AG08395 (cell line): ENCODE measurements around the gene PLIN5.
"Not testable (repeated sequence)": the region's sequence is repeated elsewhere in the genome, so short reads cannot be mapped to it uniquely, and the experiment has no call there.

Source experiments
- DNase-seq: peaks from one replicate; pipeline ENCODE4 v3.0.0; 2012; ENCODE audit warnings: mixed read lengths, low spot score

Gene PLIN5

DNA sequence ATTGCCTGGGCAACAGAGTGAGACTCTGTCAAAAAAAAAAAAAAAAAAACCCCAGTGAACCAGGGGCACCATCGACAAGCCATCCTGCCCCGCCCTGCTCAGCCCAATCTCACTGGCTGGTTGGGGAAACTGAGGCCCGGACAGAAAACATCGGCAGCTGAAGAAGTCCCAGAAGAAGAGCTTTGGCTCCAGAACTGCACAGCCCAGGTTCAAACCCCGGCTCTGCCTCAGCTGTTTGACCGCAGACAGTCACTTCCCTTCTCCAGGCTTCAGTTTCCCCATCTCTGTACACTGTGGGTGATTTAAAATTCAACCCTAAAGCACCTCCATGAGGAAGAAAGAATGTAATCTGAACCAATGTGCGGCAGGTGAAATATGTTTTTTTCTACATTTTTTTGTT is 33.9 kb upstream of the PLIN5 start:
- no peak for DNase-seq

DNA sequence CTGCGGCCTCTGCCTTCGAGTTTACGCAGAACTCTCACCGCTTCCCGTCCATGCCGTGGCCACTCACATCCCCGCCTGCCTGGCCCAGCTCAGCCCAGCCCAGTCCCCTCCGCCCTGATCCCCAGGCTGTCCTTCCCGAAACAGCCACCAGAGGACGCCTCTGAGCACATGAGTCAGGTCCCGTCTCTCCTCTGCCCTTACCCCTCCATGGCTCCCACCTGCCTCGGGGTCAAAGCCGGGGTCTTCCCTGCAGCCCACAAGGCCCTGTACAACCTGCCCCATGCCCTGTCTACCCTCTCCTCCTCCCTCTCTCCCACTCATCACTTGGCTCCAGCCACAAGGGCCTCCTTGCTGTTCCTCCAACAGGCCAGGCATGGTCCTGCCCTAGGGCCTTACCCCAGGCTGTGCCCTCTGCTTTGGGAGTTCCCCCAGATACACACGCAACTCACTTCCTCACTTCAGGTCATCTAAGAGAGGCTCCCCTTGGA is 32.6 kb upstream of the PLIN5 start:
- peak; percentile 62 for DNase-seq

DNA sequence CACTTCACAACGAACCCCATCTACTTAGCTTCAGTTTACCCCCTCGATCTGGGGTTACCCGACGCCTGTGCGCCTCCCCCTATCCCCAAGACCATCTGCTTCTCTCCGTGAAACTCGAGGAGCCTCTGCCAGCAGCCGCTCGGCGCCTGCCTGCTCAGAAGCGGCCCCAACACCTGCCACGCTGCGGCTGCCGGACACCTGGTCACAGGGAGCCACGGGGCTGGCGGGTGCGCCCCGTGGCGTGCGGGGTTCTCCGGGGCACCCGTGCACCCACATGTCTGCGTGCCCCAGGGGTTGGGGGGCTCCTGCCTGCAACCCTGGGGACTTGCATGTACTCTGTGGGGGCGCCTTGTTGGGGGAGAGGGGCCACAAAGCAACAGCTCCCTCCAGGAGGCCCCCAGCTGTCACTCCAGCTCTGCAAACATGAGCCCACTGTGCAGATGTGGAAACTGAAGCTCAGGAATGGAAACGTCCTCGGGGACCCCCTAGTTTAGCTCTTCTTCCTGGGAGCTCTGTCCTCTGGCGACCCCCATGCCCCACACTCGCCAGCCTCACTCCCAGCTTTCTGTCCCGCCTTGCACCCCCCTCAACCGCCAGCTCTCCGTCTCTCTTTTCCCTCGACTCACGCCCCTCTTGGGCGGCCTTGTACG is 31.5 kb upstream of the PLIN5 start:
- DNase-seq, result no peak

DNA sequence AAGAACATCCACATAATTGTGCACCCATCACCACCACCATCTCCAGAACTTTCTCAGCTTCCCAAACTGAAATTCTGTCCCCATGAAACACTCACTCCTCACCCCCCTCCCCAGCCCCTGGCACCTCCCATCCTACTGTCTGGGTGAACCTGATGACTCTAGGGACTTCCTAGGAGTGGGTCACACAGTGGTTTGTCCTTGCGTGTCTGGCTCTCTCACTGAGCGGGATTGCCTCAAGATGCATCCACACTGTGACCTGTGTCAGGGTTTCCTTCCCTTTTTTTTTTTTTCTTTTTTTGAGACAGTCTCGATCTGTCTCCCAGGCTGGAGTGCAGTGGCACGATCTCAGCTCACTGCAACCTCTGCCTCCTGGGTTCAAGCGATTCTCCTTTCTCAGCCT is 28.5 kb upstream of the PLIN5 start:
- not testable (repeated sequence) for DNase-seq

DNA sequence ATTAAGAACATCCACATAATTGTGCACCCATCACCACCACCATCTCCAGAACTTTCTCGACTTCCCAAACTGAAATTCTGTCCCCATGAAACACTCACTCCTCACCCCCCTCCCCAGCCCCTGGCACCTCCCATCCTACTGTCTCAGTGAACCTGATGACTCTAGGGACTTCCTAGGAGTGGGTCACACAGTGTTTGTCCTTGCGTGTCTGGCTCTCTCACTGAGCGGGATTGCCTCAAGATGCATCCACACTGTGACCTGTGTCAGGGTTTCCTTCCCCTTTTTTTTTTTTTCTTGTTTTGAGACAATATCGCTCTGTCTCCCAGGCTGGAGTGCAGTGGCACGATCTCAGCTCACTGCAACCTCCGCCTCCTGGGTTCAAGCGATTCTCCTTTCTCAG is 27.1 kb upstream of the PLIN5 start:
- DNase-seq, result not testable (repeated sequence)

DNA sequence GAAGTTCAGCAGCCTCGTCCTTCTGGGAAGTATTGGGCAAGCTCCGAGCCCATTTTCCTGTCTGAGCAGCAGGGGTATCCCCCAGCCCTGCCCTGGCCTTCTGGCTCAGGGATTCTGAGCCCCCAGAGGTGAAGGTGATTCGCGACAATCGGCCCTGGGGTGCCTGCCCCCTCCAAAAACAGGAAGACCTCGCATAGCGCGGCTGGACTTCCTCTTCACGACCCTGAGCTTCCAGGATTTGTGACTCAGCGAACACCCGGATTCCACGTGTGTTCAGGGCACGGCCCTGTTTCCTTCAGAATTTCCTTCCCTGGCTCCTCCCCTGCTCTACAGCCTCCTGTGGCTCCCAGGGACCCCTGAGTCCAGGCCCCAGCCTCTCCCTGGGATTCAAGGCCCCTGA is 24.5 kb upstream of the PLIN5 start, which contains the start of gene SEMA6B:
Gene SEMA6B (minus strand): TSS at position 116 of the 400 bp plus-strand sequence. CDS start 1,227 bp downstream, outside the sequence.
- DNase-seq, result no peak

DNA sequence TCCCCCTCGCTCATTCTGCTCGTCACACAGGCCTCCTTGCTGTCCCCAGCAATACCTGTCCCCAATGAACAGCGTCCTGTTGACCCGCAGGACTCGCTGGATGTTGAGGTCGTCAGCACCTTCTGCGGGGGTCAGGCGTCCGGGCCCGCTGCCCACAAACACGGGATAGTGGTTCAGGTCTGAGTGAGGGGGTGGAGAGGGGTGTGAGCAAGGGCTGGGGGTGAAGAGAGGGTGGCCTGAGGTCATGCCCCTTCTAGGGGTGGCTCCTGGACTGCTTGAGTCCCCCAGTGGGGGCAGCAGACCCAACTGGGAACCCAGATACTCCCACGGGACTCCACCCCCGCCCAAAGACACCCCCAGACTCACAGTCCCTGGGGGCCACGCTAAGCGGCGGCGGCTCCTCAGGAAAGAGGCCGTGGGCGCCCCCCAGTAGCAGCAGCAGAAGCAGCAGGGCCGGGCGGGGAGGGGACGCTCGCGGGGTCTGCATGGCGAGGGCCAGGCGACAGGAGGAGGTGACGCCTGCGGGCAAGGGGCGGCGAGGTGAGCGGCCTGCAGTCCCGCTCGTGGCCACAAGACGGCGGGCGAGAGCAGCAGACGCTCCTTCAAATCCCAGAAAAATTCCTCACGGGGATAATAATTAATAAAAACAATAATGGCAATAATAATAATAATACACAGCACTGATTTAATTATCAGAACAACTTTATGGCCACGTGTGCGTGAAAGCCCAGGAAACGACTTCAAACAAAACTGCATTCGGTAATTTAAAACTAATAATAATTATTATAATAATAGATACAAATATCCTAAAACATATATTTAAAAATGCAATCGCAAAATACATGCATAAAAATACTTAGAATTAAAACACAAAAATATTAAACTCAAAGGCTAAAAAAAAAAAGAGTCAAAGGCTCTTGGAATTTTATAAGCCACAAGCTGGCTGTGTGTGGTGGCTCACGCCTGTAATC is 23.2 kb upstream of the PLIN5 start:
- DNase-seq, result peak; percentile 55

DNA sequence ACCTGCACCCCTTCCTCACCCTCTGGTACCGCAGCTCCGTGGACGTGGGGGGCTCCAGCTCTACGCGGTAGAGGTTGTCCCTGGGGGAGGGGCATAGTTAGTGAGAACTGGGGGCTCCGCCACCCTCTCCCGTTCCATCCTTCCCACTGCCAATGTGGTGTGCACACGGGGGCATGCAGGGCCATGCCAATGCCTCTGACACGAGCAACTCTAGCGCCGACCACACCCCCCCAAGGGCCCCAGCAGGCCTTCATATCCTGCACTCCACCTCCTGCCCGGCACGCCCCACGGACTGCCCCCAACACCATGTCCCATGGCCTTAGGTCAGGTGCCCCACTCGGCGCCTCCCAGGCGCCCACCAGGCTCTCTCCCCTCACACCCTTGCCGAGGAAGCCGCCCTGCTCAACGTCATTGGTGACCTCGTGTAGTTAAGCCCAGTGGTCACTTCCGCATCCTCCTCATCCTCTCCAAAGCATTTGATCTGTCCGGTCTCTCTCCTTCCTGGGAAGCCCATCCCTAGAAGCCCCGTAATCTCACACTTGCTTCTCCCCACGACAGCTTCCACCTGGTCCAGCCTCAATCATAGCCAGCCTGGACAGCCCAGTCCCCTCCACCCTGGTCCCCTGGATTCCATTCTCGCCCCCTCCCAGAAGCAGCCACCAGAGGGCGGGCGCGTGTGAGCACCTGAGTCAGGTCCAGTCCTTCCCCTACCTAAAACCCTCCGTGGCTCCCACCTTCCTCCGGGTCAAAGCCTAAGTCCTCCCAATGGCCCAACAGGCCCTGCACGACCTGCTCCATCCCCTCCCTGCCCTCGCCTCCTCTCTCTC is 22.3 kb upstream of the PLIN5 start:
- DNase-seq, result no peak

DNA sequence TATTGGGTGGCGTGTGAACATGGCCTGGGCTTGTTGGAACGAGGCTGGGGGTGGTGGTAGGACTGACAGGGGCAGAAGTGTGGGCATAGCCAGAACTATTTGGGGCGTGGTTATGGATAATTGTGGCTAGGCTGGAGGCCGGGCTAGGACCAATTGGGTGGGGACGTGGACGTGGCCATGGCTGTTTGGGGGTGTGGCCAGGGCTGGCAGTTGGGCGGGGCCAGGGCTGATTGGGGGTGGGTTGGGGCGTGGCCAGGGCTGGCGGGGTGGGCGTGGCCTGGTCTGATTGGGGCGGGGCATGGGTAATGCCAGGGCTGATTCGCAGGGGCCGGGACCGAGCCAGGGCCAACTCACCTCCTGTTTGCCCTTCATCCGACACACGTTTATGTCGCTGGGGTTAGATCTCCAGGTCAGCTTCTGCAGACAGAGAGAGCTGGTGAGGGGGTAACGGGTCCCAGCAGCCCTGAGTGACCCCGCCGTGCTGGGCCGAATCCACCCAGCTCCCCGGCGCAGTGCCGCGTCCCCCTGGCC is 21.6 kb upstream of the PLIN5 start:
- DNase-seq, result peak; percentile 58

DNA sequence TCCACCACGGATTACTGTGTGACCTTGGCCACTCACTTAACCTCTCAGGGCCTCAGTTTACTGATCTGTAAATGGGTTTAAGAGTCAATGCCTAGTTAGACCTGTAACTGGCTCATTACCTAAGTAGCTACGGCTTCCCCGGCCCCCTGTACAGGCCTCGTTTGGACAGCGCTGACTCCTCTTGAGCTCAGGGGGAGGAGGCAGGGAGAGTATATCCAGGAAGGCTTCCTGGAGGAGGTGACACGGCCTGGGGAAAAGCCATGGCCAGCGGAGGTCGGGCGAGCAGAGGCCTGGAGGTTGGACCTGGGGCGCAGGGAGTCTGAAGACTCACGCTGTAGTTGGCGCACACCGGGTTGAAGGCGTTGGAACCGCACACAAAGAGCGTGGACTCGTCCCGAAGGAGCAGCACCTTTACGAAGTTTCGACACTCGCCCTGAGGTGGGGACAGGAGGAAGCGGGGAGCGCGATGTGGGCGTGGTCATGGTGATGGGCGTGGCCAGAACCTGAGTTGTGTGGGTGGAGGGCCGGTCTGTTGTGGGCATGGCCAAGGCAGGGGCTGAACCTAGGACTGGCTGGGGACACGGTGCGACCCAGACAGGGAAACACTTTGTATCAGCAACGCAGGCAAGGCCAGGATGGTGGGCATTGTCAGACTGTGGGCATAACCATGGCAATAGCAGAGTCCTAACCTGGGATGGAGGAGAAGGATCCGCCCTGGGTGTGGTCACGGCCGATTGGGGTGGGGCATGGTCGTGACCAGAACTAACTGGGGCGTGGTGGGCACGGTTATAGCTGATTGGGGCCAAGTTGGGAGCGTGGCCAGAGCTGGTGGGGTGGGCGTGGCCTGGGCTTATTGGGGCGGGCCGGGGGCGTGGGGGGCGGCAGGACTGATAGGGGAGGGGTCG is 20.9 kb upstream of the PLIN5 start:
- DNase-seq, result no peak

DNA sequence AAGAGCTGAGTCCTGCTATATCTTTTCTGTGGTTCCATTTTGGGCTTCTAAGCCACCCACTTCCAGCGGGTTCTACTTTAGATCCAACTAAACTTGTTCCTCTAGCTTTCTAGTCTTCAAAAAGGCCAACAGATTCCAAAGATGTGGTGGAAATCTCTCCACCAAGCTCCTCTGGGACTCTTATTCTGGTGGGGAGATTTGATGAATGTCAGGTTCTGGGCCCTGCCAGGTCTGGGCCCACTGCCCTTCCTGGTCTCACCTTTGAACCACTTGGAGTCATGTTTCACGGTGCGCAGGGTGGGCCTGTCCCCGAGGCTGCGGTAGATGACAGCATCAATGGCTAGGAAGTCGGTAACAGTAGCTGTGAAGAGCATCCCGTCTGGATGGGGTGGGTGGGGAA is 19.7 kb upstream of the PLIN5 start:
- no peak for DNase-seq

DNA sequence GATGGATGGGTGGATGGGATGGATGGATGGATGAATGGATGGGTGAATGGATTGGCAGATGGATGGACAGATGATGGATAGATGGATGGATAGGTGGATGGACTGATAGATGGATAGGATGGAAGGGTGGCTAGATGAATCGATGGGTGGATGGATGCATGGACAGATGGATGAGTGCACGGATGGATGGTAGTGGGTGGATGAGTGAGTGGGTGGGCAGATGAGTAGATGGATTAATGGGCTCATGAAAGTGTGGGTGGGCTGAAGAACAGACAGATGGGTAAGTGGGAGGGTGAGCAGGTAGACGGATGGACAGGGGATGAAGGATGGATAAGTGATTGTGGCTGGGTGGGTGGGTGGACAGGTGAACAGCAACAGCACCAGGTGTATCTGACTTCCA is 18.8 kb upstream of the PLIN5 start:
- no peak for DNase-seq

DNA sequence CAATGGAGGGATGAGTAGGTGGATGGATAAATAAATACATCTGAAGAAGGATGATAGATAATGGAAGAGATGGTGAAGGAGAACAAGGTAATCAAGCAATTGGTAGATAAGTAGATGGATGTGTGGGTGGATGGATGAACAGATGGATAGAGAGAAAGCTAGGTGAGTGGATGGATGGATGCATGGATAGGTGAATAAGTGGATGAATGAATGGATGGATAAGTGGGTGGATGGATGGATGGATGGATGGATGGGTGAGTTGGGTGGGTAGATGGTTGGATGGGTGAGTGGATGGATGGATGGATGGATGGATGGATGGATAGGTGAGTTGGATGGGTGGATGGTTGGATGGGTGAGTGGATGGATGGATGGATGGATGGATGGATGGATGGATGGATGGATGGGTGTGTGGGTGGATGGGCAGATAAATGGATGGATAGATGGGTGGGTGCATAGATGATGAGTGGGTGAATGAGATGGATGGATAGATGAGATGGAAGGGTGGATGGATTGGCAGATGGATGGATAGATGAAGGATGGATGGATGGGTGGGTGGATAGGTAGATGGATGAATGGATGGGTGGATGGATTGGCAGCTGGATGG is 18.2 kb upstream of the PLIN5 start:
- DNase-seq, result no peak

DNA sequence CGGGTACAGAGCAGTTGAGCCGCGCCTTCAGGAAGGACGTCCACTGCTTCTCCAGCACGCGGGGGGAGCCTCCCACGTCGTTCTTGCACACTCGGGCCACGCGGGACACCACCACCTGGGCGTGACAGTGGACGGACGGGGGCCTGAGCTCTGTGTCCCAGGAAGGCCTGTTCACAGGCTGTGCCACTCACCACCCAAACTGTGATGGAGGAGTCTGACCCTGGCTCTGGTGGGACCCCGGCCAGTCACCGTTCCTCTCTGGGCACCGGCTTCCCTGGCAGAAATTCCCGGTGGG is 17.4 kb upstream of the PLIN5 start:
- DNase-seq, result no peak

DNA sequence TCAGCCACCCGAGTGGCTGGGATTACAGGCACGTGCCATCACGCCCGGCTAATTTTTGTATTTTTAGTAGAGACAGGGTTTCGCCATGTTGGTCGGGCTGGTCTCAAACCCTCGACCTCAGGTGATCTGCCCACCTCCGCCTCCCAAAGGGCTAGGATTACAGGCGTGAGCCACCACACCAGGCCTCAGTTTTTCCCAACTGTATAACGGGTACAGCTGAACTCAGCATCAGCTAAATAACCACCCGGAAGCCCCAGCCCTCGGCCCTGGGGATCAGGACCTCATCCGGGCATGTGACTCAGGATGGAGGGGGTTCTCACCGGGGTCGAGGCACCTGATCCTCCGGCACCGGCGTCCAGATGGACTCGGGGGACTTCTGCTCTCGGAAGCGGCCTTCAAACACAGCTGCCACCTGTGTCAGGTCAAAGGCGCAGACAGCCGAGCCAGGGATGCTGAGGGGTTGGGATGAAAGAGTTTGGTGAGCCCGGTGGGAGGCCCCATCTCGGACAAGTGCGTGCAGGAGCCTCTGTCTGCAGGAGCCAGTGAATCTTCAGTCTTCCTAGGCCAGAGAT is 15.5 kb upstream of the PLIN5 start:
- no peak for DNase-seq

DNA sequence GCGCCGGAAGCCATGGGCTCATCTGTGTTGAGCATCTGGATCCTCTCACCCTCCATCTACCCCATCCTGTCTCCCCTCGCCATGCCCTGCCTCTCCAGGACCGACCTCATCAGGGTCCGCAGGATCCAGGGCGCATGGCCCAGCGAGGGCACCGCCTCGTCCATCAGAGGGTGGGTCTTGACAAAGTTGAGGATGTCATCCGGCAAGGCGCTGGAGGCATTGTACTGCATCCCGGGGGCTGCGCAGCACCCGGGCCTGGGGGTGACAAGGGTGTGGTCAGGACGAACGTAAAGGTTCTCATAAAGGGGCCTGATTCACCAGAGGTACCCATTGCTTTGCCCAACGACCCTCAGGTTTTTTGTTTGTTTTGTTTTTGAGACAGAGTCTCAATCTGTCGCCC is 15.0 kb upstream of the PLIN5 start:
- no peak for DNase-seq

DNA sequence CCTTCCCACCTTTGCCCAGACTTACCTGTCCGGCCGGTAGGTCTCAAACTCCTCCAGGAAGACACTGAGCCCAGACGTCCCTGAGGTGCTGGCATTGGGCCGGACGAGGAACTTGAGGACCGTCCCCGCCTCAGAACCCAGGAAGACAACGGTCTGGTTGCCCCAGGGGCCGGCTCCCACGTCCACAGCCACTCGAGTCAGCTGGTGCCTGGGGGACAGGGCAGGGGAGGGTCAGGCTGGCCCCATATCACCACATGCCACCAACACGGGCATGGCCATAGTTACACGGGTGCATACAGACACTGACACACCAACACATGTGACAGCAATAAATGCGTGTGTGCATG is 13.2 kb upstream of the PLIN5 start:
- DNase-seq, result no peak

DNA sequence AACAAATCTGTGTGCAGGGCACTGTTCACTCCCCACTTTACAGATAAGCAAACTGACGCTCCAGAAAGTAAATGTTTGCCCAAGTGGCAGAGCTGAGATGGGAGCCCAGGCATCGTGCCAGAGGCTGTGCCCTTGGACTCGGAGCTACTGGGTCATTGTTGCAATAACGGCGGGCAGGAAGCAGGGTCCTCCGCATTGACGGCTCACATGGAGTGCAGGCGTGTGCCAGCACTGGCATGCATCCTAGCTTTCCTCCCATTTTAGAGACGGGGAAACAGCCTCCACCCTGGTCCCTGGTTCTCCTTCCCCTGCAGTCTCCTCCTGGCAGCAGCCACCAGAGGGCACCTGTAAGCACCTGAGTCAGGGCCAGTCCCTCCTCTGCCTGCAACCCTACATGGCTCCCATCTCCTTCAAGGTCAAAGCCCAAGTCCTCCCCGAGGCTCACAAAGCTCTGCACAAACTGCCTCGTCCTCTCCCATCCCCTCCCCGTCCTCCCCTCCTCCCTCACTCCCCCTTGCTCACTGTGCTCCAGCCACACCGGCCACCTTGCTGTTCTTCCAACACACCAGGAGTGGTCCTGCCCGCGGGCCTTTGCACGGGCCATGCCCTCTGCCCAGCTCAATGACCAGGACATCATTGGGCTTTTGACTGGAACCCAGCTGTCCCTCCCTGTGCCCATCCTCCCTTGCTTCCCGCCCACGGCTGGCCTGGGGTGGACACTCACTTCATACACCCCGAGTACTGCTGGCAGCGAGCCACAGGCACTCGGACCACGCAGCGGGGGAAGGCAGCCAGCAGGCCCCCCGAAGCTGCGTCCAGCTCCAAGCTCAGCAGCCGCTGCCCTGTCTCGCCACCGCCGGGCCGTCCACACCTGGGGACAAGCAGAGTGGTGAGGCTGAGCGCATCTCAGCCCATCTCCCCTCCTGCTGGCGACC is 12.5 kb upstream of the PLIN5 start:
- DNase-seq, result no peak
